Fibroblast of the aortic adventitia (primary cell): ENCODE data around the gene SIK3. TPM values are rescaled to one million over a fixed set of nuclear protein-coding genes. Genes with fewer than 3 reads are reported as not detected.
A peak's percentile ranks its signal among the peaks of the same experiment; 100 is the strongest.

Experiments used
- DNase-seq: peaks from one replicate; pipeline ENCODE4 v3.0.0-alpha.2; 2010; ENCODE audit warnings: low read depth
- H3K4me3 ChIP-seq: 2 replicates; pipeline ENCODE4 v1.5.1; 2011; ENCODE audit warnings: low read depth, mild to moderate bottlenecking, control low read depth, low read length, moderate library complexity
- CTCF ChIP-seq: IDR thresholded peaks from 2 replicates; pipeline ENCODE4 v1.5.1; 2011; ENCODE audit warnings: mild to moderate bottlenecking, low read length, control low read depth, inconsistent platforms; ENCODE audit not compliant: insufficient read depth
- total RNA-seq: library from RNA; depleted of rRNA; stranded (reverse); fragments of >200 nt; gene quantifications from 2 replicates; pipeline ENCODE4 v1.2.3, GENCODE V29; 2012; ENCODE audit warnings: low replicate concordance

SIK3 gene
- total RNA-seq, 1 donor = 18.4 TPM

GRCh38 chr11:116970485-116971292 lies 127.5 kb downstream of the SIK3 start:
- no peak overlapping the region for H3K4me3 ChIP-seq
- TF ChIP-seq CTCF = no peak
- no peak for DNase-seq

GRCh38 chr11:116969694-116970093 lies 128.5 kb downstream of the SIK3 start:
- no peak for DNase-seq
- H3K4me3 ChIP-seq = no peak overlapping the region
- no peak for TF ChIP-seq CTCF

GRCh38 chr11:116964269-116964668 lies 134.0 kb downstream of the SIK3 start:
- DNase-seq = no peak
- no peak overlapping the region for H3K4me3 ChIP-seq
- TF ChIP-seq CTCF = no peak

- no peak for TF ChIP-seq CTCF
- H3K4me3 ChIP-seq = no peak overlapping the region
- DNase-seq = no peak
These were observed 134.4 kb downstream of the SIK3 start for GRCh38 chr11:116963813-116964212.

- TF ChIP-seq CTCF = no peak
- no peak for DNase-seq
- H3K4me3 ChIP-seq = no peak overlapping the region
These were observed 136.1 kb downstream of the SIK3 start for GRCh38 chr11:116962108-116962507.

GRCh38 chr11:116960930-116961329 lies 137.3 kb downstream of the SIK3 start:
- no peak for TF ChIP-seq CTCF
- no peak overlapping the region for H3K4me3 ChIP-seq
- DNase-seq = peak; percentile 56

GRCh38 chr11:116958246-116958645 lies 140.0 kb downstream of the SIK3 start:
- no peak for TF ChIP-seq CTCF
- no peak for DNase-seq
- H3K4me3 ChIP-seq = no peak overlapping the region
